HCT116 (cell line): ENCODE results near the gene LASP1. TPM values are rescaled to one million over a fixed set of nuclear protein-coding genes. Genes with fewer than 3 reads are reported as not detected.

Source experiments
- ATAC-seq: fragments of 200-7000 bp; cut with Tn5 transposase; 2 replicates; pipeline ENCODE4 v1.9.1; 2020; ENCODE audit warnings: mild to moderate bottlenecking, moderate library complexity
- BruUV-seq: library from RNA; stranded (reverse); fragments of 400-500 nt; replicated peaks from 2 replicates; lab custom pipeline; 2021; lab: Mats Ljungman, UMichigan
- CTCF ChIA-PET: fragments of 300-600 bp; sonication (Branson Sonifier 250); formaldehyde crosslinking; loops from one replicate; lab custom pipeline; 2021; ENCODE audit warnings: antibody characterized with exemption; lab: Charles Lee
- POLR2A ChIA-PET: fragments of 300-600, 350-600 bp; sonication (Branson Sonifier 250); formaldehyde crosslinking; loops from one replicate; lab custom pipeline; 2021; ENCODE audit warnings: antibody characterized with exemption; lab: Charles Lee
- RAD21 ChIA-PET, 2 experiments: fragments of 300-600 bp; sonication (Branson Sonifier 250); formaldehyde crosslinking; loops; one replicate each; lab custom pipeline; 2023; ENCODE audit warnings: low total read pairs in 2 of 2; ENCODE audit not compliant: uncharacterized antibody in 2 of 2, unreplicated experiment in 2 of 2, low non-redundant PET in 1 of 2; lab: Charles Lee
- DNase-seq: peaks from one replicate; pipeline ENCODE4 v3.0.0-alpha.2; 2010; ENCODE audit warnings: low read depth, low spot score
- H2AFZ ChIP-seq: fragments of 200-600 bp; shearing (Covaris generic), sonication (generic); 2 replicates; pipeline ENCODE4 v1.6.1; 2017; ENCODE audit warnings: low read depth, mixed run types, mixed read lengths, antibody characterized with exemption, low read length; ENCODE audit not compliant: poor library complexity, severe bottlenecking
- H3K27ac ChIP-seq: 2 replicates; pipeline ENCODE4 v1.5.1; 2012; ENCODE audit warnings: low read depth, low read length
- H3K27me3 ChIP-seq: fragments of 200-600 bp; sonication (generic); 2 replicates; pipeline ENCODE4 v1.6.1; 2016; ENCODE audit warnings: mixed run types, low read length, mixed read lengths; ENCODE audit not compliant: insufficient read depth
- H3K36me3 ChIP-seq, 2 experiments: fragments of 200-500 bp in 1 of 2; fragments of 200-600 bp in 1 of 2; sonication (Bioruptor generic) in 1 of 2; sonication (generic) in 1 of 2; 2 replicates each; pipeline versions ENCODE4 v1.5.1 to v1.6.1; 2014 to 2016; ENCODE audit warnings: low read length in 2 of 2, inconsistent platforms in 1 of 2, mixed read lengths in 1 of 2, mixed run types in 1 of 2; ENCODE audit not compliant: insufficient read depth in 2 of 2, control insufficient read depth in 1 of 2
- H3K4me1 ChIP-seq, 2 experiments: fragments of 200-600 bp in 1 of 2; sonication (generic) in 1 of 2; 2 replicates each; pipeline versions ENCODE4 v1.5.1 to v1.6.1; 2012 to 2017; ENCODE audit warnings: low read length in 2 of 2, inconsistent platforms in 1 of 2, mild to moderate bottlenecking in 1 of 2, mixed read lengths in 1 of 2, mixed run types in 1 of 2, moderate library complexity in 1 of 2; ENCODE audit not compliant: insufficient read depth in 2 of 2, control insufficient read depth in 1 of 2
- H3K4me2 ChIP-seq: fragments of 200-600 bp; sonication (generic); 2 replicates; pipeline ENCODE4 v1.6.1; 2017; ENCODE audit warnings: mixed run types, low read length, mixed read lengths
- H3K4me3 ChIP-seq, 2 experiments: fragments of 200-600 bp in 1 of 2; sonication (generic) in 1 of 2; replicated peaks in 1 of 2; 2 replicates each; pipeline ENCODE4 v1.5.1; 2011 to 2016; ENCODE audit warnings: low read length in 2 of 2, control low read depth in 1 of 2, low read depth in 1 of 2, mild to moderate bottlenecking in 1 of 2, mixed read lengths in 1 of 2, mixed run types in 1 of 2
- H3K79me2 ChIP-seq: fragments of 200-600 bp; sonication (generic); 2 replicates; pipeline ENCODE4 v1.6.1; 2017; ENCODE audit warnings: mild to moderate bottlenecking, mixed run types, low read length, moderate library complexity, mixed read lengths; ENCODE audit not compliant: insufficient read depth
- H3K9ac ChIP-seq: fragments of 200-600 bp; sonication (generic); 2 replicates; pipeline ENCODE4 v1.6.1; 2016; ENCODE audit warnings: low read length, mixed read lengths
- H3K9me2 ChIP-seq: fragments of 200-600 bp; sonication (generic), shearing (Covaris generic); 2 replicates; pipeline ENCODE4 v1.6.1; 2017; ENCODE audit warnings: mixed run types, mild to moderate bottlenecking, moderate library complexity; ENCODE audit not compliant: insufficient read depth
- H3K9me3 ChIP-seq, 2 experiments: fragments of 200-500 bp in 1 of 2; fragments of 200-600 bp in 1 of 2; sonication (Bioruptor generic) in 1 of 2; sonication (generic) in 1 of 2; 2 replicates each; pipeline ENCODE4 v1.6.1; 2014 to 2017; ENCODE audit warnings: low read length in 2 of 2, mixed read lengths in 2 of 2, inconsistent platforms in 1 of 2, low read depth in 1 of 2, mild to moderate bottlenecking in 1 of 2, mixed run types in 1 of 2, moderate library complexity in 1 of 2; ENCODE audit not compliant: control insufficient read depth in 1 of 2, insufficient read depth in 1 of 2
- H4K20me1 ChIP-seq: fragments of 200-600 bp; sonication (generic), shearing (Covaris generic); 2 replicates; pipeline ENCODE4 v1.6.1; 2017; ENCODE audit warnings: mixed run types, mild to moderate bottlenecking, moderate library complexity; ENCODE audit not compliant: insufficient read depth
- EGR1 ChIP-seq: IDR thresholded peaks from 2 replicates; pipeline ENCODE4 v1.6.1; 2012; ENCODE audit warnings: low read depth
- JUND ChIP-seq: IDR thresholded peaks from 2 replicates; pipeline ENCODE4 v1.6.1; 2012
- POLR2AphosphoS5 ChIP-seq: IDR thresholded peaks from 2 replicates; pipeline ENCODE4 v1.6.1; 2011; ENCODE audit warnings: mild to moderate bottlenecking, low read depth, low read length, moderate library complexity
- RAD21 ChIP-seq: IDR thresholded peaks from 2 replicates; pipeline ENCODE4 v1.6.1; 2012; ENCODE audit warnings: low read depth, mild to moderate bottlenecking
- SIN3A ChIP-seq: IDR thresholded peaks from 2 replicates; pipeline ENCODE4 v1.6.1; 2012; ENCODE audit warnings: low read depth
- SRF ChIP-seq: IDR thresholded peaks from 2 replicates; pipeline ENCODE4 v1.6.1; 2012; ENCODE audit warnings: low read depth
- TCF7L2 ChIP-seq: IDR thresholded peaks from 2 replicates; pipeline ENCODE4 v1.7.0; 2011; ENCODE audit warnings: borderline replicate concordance, inconsistent platforms; ENCODE audit not compliant: insufficient read depth, insufficient read length; ENCODE audit errors: extremely low read depth
- YY1 ChIP-seq: IDR thresholded peaks from 2 replicates; pipeline ENCODE4 v1.6.1; 2011; ENCODE audit warnings: low read length, low read depth, moderate library complexity, mild to moderate bottlenecking; ENCODE audit not compliant: insufficient replicate concordance; ENCODE audit errors: extremely low read depth
- ZNF274 ChIP-seq: fragments of 200-500 bp; sonication (Bioruptor generic); IDR thresholded peaks from 2 replicates; pipeline ENCODE4 v1.6.1; 2014; ENCODE audit warnings: mild to moderate bottlenecking, low read depth, low read length, inconsistent platforms
- intact Hi-C: fragments of 100-400 bp; cut with micrococcal nuclease; formaldehyde crosslinking; loops from 2 replicates; pipeline ENCODE4 v1.10.0; 2022
- total RNA-seq: library from RNA; stranded (reverse); gene quantifications from one replicate; pipeline ENCODE4 v1.2.1, GENCODE V29; 2021; ENCODE audit not compliant: unreplicated experiment
- TF ChIP-seq, protein P1 (sequence below), 3 experiments: fragments of 200-600 bp in 1 of 3; sonication (generic) in 1 of 3; IDR thresholded peaks in 2 of 3; conservative IDR thresholded peaks in 1 of 3; 2 replicates each; pipeline ENCODE4 v1.5.1; 2012 to 2017; ENCODE audit warnings: low read depth in 2 of 3, low read length in 2 of 3, antibody characterized with exemption in 1 of 3, borderline replicate concordance in 1 of 3, control low read depth in 1 of 3, mild to moderate bottlenecking in 1 of 3, mixed read lengths in 1 of 3, mixed run types in 1 of 3, moderate library complexity in 1 of 3; ENCODE audit not compliant: insufficient read depth in 1 of 3
- TF ChIP-seq, protein P2 (sequence below): IDR thresholded peaks from 2 replicates; pipeline ENCODE4 v1.6.1; 2012; ENCODE audit warnings: low read depth
- TF ChIP-seq, protein P3 (sequence below): IDR thresholded peaks from 2 replicates; pipeline ENCODE4 v1.6.1; 2012

The LASP1 gene
- total RNA-seq, 1 experiment from 2014 or later = 149 TPM

DNA sequence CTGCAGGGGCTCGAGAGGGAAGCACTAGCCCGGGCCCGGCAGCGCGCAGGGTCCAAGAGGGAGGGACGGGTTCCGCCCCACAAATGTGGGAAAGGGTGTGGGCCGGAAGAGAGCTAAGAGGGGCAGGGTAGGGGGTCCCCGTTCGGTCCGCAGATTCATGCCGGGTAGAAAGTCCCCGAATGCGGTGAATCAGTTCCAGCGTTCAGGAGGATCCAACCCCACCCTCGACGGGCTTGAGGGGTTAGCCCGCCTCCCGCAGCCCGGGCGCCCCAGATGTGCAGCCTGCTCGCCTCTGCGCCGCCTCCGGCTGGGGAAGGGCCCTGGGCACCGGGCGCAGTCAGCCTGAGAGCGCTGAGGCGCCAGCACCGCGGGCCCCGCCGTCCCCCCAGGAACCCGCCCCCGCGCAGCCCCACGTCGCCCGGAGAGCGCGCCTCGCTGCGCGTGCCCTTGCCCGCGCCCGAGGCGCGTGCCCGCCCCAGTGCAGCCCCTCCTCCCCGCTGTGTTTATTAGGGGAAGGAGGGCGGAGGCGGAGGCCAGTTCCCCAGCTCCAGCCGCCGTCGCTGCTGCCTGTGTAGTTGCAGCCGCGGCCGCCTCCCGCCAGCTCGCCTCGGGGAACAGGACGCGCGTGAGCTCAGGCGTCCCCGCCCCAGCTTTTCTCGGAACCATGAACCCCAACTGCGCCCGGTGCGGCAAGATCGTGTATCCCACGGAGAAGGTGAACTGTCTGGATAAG is at the start of gene LASP1 (continued):
- TF ChIP-seq, protein P1, sequence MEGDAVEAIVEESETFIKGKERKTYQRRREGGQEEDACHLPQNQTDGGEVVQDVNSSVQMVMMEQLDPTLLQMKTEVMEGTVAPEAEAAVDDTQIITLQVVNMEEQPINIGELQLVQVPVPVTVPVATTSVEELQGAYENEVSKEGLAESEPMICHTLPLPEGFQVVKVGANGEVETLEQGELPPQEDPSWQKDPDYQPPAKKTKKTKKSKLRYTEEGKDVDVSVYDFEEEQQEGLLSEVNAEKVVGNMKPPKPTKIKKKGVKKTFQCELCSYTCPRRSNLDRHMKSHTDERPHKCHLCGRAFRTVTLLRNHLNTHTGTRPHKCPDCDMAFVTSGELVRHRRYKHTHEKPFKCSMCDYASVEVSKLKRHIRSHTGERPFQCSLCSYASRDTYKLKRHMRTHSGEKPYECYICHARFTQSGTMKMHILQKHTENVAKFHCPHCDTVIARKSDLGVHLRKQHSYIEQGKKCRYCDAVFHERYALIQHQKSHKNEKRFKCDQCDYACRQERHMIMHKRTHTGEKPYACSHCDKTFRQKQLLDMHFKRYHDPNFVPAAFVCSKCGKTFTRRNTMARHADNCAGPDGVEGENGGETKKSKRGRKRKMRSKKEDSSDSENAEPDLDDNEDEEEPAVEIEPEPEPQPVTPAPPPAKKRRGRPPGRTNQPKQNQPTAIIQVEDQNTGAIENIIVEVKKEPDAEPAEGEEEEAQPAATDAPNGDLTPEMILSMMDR (IDR thresholded peaks at IDR 0.05 in 2 of 3, conservative IDR thresholded peaks at IDR 0.05 in 1 of 3; ENCODE audit: borderline replicate concordance in 1 of 3, insufficient read depth in 1 of 3, low read depth in 2 of 3, low read length in 2 of 3) = no peak; a peak in 1 of 6 replicates
- no peak for TF ChIP-seq YY1
- peak; percentile 94 for TF ChIP-seq SIN3A
- TF ChIP-seq POLR2AphosphoS5 = peak; percentile 97
- TF ChIP-seq TCF7L2 = no peak
- no peak for TF ChIP-seq RAD21

DNA sequence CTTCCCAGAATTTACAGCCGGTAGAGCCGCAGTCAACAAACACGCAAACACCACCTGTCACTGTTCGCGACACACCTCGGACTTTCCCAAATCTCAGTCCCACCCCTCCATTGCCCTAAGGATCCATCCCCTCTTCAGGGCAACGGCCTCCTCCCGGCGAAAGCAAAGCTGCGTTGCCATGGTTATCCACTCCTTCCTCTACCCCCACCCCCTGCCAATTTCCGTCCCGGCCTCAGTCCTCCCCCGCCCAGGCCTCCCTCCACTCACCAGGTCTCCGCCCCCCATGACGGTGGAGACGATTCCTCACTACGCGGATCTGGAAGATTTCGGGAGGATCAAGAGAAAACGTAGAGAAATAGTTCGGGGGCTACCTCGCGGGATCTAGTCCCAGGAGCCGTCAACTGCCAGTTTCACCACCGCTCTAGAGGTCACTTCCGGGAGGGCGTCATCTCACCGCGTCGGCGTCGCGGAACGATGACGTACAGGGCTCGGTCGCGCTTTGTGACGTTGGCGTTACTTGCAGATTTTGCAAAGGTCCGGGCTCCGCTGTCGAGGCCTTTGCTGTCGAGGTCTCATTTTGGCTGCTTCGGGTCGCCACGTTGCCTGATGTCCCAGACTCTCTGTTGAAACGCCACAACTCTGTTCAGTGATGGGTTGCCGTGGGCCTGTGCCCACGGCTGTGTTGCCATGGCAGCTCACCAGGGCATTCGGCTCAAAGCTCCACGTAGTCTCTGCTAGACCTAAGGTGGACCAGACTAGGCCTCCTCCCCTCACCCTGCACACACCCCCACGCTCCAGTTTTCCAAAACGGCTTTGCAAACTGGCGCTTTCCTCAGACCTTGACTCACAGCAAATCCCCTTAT is 44.7 kb upstream of the LASP1 start, which contains the start of gene CWC25:
Gene CWC25 (minus strand): TSS at position 423 of the 863 bp plus-strand sequence. CDS start 138 bp downstream, at position 285.
- peak within 1 kb of the TSS; percentile 71 to 89 for H3K4me3 ChIP-seq
- BruUV-seq = TSS peak; percentile 80
- peaks cover 47% of the 10 kb centered on the region for H3K79me2 ChIP-seq
- no peaks in the 10 kb centered on the region for H3K9me3 ChIP-seq
- CTCF ChIA-PET = no interaction called here
- peak within 1 kb of the TSS; percentile 79 for H3K4me2 ChIP-seq
- peak; percentile 93 for DNase-seq
- H3K27ac ChIP-seq = peak within 1 kb of the TSS; percentile 92
- peaks cover 9 to 10% of the 10 kb centered on the region in 2 experiments for H3K36me3 ChIP-seq
- H3K9ac ChIP-seq = peak within 1 kb of the TSS; percentile 85
- no peak within 1 kb of the TSS for H2AFZ ChIP-seq
- H3K9me2 ChIP-seq = no peaks in the 10 kb centered on the region
- no peaks in the 10 kb centered on the region for H4K20me1 ChIP-seq
- intact Hi-C loops = no loop called here
- RAD21 ChIA-PET = no interaction called here
- POLR2A ChIA-PET = interaction anchor here (0.8 to 1.9 kb wide), 4 partner anchors 9 to 46 kb away, joined by 3 to 10 read pairs (median 4); partner anchors contain the start of genes LASP1 and RPL23
- ATAC-seq = peak; percentile 82
- no peaks in the 10 kb centered on the region for H3K27me3 ChIP-seq
- peaks cover 11 to 20% of the 10 kb centered on the region in 2 experiments for H3K4me1 ChIP-seq
- peak; percentile 84 for TF ChIP-seq SIN3A
- TF ChIP-seq JUND = no peak
- TF ChIP-seq, protein P2, sequence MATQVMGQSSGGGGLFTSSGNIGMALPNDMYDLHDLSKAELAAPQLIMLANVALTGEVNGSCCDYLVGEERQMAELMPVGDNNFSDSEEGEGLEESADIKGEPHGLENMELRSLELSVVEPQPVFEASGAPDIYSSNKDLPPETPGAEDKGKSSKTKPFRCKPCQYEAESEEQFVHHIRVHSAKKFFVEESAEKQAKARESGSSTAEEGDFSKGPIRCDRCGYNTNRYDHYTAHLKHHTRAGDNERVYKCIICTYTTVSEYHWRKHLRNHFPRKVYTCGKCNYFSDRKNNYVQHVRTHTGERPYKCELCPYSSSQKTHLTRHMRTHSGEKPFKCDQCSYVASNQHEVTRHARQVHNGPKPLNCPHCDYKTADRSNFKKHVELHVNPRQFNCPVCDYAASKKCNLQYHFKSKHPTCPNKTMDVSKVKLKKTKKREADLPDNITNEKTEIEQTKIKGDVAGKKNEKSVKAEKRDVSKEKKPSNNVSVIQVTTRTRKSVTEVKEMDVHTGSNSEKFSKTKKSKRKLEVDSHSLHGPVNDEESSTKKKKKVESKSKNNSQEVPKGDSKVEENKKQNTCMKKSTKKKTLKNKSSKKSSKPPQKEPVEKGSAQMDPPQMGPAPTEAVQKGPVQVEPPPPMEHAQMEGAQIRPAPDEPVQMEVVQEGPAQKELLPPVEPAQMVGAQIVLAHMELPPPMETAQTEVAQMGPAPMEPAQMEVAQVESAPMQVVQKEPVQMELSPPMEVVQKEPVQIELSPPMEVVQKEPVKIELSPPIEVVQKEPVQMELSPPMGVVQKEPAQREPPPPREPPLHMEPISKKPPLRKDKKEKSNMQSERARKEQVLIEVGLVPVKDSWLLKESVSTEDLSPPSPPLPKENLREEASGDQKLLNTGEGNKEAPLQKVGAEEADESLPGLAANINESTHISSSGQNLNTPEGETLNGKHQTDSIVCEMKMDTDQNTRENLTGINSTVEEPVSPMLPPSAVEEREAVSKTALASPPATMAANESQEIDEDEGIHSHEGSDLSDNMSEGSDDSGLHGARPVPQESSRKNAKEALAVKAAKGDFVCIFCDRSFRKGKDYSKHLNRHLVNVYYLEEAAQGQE = no peak
- TF ChIP-seq SRF = peak; percentile 100
- peak; percentile 31; the same call in 1 of the 2 replicates for TF ChIP-seq RAD21
- TF ChIP-seq TCF7L2 = peak; percentile 66
- TF ChIP-seq, protein P3, sequence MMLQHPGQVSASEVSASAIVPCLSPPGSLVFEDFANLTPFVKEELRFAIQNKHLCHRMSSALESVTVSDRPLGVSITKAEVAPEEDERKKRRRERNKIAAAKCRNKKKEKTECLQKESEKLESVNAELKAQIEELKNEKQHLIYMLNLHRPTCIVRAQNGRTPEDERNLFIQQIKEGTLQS = no peak
- TF ChIP-seq ZNF274 = no peak
- TF ChIP-seq YY1 = peak; percentile 56
- TF ChIP-seq EGR1 = no peak
- peak; percentile 96 for TF ChIP-seq POLR2AphosphoS5
